ENCODE data around the gene MRPS24. TPM values are rescaled to one million over a fixed set of nuclear protein-coding genes. Genes with fewer than 3 reads are reported as not detected.

Gene MRPS24
- total and polyA plus RNA-seq, 9 donors: 73.0 to 124 (median 96.3) TPM

DNA sequence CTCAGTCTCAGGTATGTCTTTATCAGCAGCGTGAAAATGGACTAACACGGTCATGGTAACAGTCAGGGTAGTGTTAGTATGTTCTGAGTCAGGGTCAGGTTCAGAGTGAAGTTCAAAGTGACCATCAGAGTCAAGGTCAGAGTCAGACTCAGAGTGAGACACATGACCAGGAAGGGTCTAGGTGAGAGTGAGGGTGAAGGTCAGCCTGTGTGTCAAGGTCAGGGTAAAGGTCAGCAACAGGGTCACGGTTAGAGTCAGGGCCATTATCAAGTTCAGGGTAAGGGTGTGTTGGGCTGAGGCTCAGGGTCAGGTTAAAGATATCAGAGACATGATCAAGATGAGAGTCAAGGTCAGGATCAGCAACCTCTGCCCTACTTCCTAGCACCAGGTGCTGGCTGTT lies 4.0 kb downstream of the MRPS24 start:
- H3K27ac ChIP-seq: no peak overlapping the region
- DNase-seq: no peak
- no peaks in the 10 kb centered on the region for H3K27me3 ChIP-seq
- WGBS, 3 donors: 87 to 88% (median 87%) methylated on average over 3 of the region's 3 CpGs
- intact Hi-C loops (cut with DNase I): no loop called here
- H3K36me3 ChIP-seq: no peaks in the 10 kb centered on the region
- no peak for TF ChIP-seq EP300 (IDR thresholded peaks at IDR 0.05)
- TF ChIP-seq, protein P1, sequence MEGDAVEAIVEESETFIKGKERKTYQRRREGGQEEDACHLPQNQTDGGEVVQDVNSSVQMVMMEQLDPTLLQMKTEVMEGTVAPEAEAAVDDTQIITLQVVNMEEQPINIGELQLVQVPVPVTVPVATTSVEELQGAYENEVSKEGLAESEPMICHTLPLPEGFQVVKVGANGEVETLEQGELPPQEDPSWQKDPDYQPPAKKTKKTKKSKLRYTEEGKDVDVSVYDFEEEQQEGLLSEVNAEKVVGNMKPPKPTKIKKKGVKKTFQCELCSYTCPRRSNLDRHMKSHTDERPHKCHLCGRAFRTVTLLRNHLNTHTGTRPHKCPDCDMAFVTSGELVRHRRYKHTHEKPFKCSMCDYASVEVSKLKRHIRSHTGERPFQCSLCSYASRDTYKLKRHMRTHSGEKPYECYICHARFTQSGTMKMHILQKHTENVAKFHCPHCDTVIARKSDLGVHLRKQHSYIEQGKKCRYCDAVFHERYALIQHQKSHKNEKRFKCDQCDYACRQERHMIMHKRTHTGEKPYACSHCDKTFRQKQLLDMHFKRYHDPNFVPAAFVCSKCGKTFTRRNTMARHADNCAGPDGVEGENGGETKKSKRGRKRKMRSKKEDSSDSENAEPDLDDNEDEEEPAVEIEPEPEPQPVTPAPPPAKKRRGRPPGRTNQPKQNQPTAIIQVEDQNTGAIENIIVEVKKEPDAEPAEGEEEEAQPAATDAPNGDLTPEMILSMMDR (IDR thresholded peaks at IDR 0.05): no peak
- TF ChIP-seq POLR2A (IDR thresholded peaks at IDR 0.05): no peak
- peaks cover 1% of the 10 kb centered on the region for H3K4me1 ChIP-seq (ENCODE audit: insufficient read depth)
- H3K4me3 ChIP-seq: no peak overlapping the region
- no peaks in the 10 kb centered on the region for H3K9me3 ChIP-seq

DNA sequence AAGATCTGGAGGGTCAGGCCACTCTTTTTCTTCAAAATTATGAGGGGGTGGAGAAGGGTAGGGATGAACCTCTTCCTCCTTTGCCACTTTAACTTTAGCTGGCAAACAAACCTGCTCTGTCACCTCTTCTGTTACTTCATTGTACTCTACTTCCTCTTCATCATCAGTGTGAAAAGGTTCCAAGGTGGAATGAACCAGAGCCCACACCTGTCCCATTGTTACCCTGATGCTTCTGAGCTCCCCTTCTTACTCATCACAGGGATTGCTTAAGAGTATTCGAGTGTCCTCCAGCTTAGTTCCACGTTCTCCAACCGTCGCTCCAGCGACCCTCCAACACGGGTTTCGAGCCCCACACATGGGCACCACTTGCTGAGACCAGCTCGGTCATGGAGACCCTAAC lies 5.2 kb downstream of the MRPS24 start:
- no peak for DNase-seq
- no peak overlapping the region for H3K4me3 ChIP-seq
- H3K27ac ChIP-seq: no peak overlapping the region
- no peaks in the 10 kb centered on the region for H3K27me3 ChIP-seq
- H3K36me3 ChIP-seq: no peaks in the 10 kb centered on the region
- no peaks in the 10 kb centered on the region for H3K4me1 ChIP-seq (ENCODE audit: insufficient read depth)
- intact Hi-C loops (cut with DNase I): no loop called here
- H3K9me3 ChIP-seq: no peaks in the 10 kb centered on the region
- no peak for TF ChIP-seq POLR2A (IDR thresholded peaks at IDR 0.05)
- TF ChIP-seq EP300 (IDR thresholded peaks at IDR 0.05): no peak
- TF ChIP-seq, protein P1 (IDR thresholded peaks at IDR 0.05): no peak
- 89 to 94% (median 90%) methylated on average over 8 of the region's 8 CpGs for WGBS, 3 donors

DNA sequence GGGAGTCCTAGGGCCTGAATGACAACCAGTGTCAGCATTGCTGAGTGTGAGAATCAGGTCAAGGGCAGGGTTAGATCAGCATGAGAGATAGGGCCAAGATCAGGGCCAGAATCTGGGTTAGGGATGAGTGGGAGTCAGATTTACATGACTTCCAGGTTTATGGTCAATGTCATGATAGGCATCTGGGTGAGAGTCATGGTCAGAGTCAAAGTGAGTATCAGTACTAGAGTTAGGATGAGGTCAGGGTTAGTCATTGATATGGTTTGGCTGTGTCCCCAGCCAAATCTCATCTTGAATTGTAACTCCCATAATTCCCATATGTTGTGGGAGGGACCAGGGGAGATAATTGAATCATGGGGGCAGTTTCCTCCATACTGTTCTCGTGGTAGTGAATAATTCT lies 12.3 kb downstream of the MRPS24 start:
- no peak overlapping the region for H3K4me3 ChIP-seq
- no peak for DNase-seq
- intact Hi-C loops (cut with DNase I): no loop called here
- no peaks in the 10 kb centered on the region for H3K4me1 ChIP-seq (ENCODE audit: insufficient read depth)
- no peak overlapping the region for H3K27ac ChIP-seq
- no peaks in the 10 kb centered on the region for H3K36me3 ChIP-seq
- 78 to 91% (median 85%) methylated on average over 1 of the region's 1 CpG for WGBS, 3 donors
- no peaks in the 10 kb centered on the region for H3K27me3 ChIP-seq
- TF ChIP-seq, protein P1 (IDR thresholded peaks at IDR 0.05): no peak
- TF ChIP-seq POLR2A (IDR thresholded peaks at IDR 0.05) (no peak), EP300 (IDR thresholded peaks at IDR 0.05) (no peak)
- H3K9me3 ChIP-seq: no peaks in the 10 kb centered on the region

DNA sequence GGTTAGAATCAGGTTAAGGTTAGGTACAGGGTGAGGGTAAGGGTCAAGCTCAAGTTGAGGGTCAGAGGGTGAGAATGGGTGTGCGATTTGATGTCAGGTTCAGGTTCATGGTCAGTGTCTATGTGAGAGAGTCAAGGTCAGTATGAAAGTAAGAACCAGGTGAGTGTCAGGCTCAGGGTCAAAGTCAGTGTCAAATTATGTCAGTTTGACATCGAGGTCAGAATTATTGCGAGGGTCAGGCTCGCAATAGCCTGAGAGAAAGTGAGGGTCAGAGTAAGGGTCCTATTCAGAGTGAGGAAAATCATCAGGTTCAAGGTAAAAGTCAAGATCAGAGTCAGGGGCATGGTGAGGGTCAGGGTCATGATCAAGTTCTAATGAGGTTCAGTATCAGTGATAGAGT lies 13.0 kb downstream of the MRPS24 start:
- 92% methylated on average over 4 of the region's 4 CpGs for WGBS, 3 donors
- TF ChIP-seq, protein P1 (IDR thresholded peaks at IDR 0.05): no peak
- no peak for TF ChIP-seq POLR2A (IDR thresholded peaks at IDR 0.05)
- no peak for TF ChIP-seq EP300 (IDR thresholded peaks at IDR 0.05)
- no peak overlapping the region for H3K4me3 ChIP-seq
- no peaks in the 10 kb centered on the region for H3K36me3 ChIP-seq
- intact Hi-C loops (cut with DNase I): no loop called here
- no peak for DNase-seq
- H3K9me3 ChIP-seq: no peaks in the 10 kb centered on the region
- H3K4me1 ChIP-seq (ENCODE audit: insufficient read depth): no peaks in the 10 kb centered on the region
- H3K27me3 ChIP-seq: no peaks in the 10 kb centered on the region
- no peak overlapping the region for H3K27ac ChIP-seq

DNA sequence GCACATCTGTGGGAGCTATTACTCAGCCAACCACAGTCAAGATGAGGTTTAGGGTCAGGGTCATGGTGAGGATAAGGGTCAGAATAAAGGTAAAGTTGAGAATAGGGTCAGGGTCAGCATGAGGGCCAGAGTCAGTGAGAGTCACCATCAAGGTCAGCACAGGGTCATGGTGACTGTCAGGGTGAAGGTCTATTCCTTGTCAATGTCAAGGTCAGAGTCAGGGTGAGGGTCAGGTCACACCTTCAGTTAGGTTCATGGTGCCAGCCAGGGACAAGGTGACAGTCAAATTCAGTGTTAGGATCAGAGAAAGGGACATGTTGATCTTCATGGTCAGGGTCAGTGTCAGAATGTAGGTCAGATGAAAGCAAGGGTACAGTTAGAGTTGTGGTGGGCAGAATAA lies 14.1 kb downstream of the MRPS24 start:
- intact Hi-C loops (cut with DNase I): no loop called here
- TF ChIP-seq, protein P1 (IDR thresholded peaks at IDR 0.05): no peak
- no peak for TF ChIP-seq POLR2A (IDR thresholded peaks at IDR 0.05)
- no peak for TF ChIP-seq EP300 (IDR thresholded peaks at IDR 0.05)
- Histone ChIP-seq H3K27ac (no peak overlapping the region), H3K9me3 (no peaks in the 10 kb centered on the region), H3K27me3 (no peaks in the 10 kb centered on the region), H3K36me3 (no peaks in the 10 kb centered on the region), H3K4me3 (no peak overlapping the region), H3K4me1 (ENCODE audit: insufficient read depth) (no peaks in the 10 kb centered on the region)
- DNase-seq: no peak

Data from ovary (tissue), 9 donors.